Activated CD8-positive, alpha-beta T cell treated with anti-CD3 and anti-CD28 coated beads for 36 hours (primary cell): Measurements from ENCODE around the gene SPRR1A. TPM values are rescaled to one million over a fixed set of nuclear protein-coding genes. Genes with fewer than 3 reads are reported as not detected.

Source experiments
- ATAC-seq: fragments of 200-7000 bp; cut with Tn5 transposase; one replicate; pipeline ENCODE4 v1.10.0; 2021; ENCODE audit warnings: mild to moderate bottlenecking, moderate library complexity
- CTCF ChIA-PET: fragments of 350-600 bp; sonication (Branson Sonifier 250); formaldehyde crosslinking; loops from one replicate; lab custom pipeline; 2021; ENCODE audit warnings: antibody characterized with exemption; lab: Charles Lee
- POLR2A ChIA-PET: fragments of 350-600 bp; sonication (Branson Sonifier 250); formaldehyde crosslinking; loops from one replicate; lab custom pipeline; 2021; ENCODE audit warnings: antibody characterized with exemption; lab: Charles Lee
- DNase-seq: peaks from one replicate; pipeline ENCODE4 v3.0.0-alpha.2; 2020
- H3K27ac Mint-ChIP-seq: one replicate; pipeline ENCODE4 v1.8.0; 2021; ENCODE audit warnings: mild to moderate bottlenecking, mixed read lengths
- H3K27me3 Mint-ChIP-seq: one replicate; pipeline ENCODE4 v1.8.0; 2021; ENCODE audit warnings: mixed read lengths
- H3K36me3 Mint-ChIP-seq: one replicate; pipeline ENCODE4 v1.8.0; 2021; ENCODE audit warnings: low read depth, mixed read lengths
- H3K4me1 Mint-ChIP-seq: one replicate; pipeline ENCODE4 v1.8.0; 2021; ENCODE audit warnings: low read depth, mixed read lengths
- H3K4me3 Mint-ChIP-seq: one replicate; pipeline ENCODE4 v1.8.0; 2021; ENCODE audit warnings: mild to moderate bottlenecking, moderate library complexity, mixed read lengths
- H3K9me3 Mint-ChIP-seq: one replicate; pipeline ENCODE4 v1.8.0; 2021; ENCODE audit warnings: mixed read lengths
- intact Hi-C: fragments of 100-400 bp; cut with micrococcal nuclease; formaldehyde crosslinking; loops from one replicate; pipeline ENCODE4 v1.10.0; 2022
- total RNA-seq, 2 experiments: library from RNA; stranded (reverse); gene quantifications; one replicate each; pipeline ENCODE4 v1.2.3, GENCODE V29; 2021
- TF ChIP-seq, protein P1 (sequence below): fragments of 200-600 bp; IDR thresholded peaks from one replicate; pipeline ENCODE4 v1.8.0; 2022; ENCODE audit warnings: antibody characterized with exemption, mild to moderate bottlenecking

SPRR1A gene
- total RNA-seq, 2 experiments from 2014 or later = not detected

DNA sequence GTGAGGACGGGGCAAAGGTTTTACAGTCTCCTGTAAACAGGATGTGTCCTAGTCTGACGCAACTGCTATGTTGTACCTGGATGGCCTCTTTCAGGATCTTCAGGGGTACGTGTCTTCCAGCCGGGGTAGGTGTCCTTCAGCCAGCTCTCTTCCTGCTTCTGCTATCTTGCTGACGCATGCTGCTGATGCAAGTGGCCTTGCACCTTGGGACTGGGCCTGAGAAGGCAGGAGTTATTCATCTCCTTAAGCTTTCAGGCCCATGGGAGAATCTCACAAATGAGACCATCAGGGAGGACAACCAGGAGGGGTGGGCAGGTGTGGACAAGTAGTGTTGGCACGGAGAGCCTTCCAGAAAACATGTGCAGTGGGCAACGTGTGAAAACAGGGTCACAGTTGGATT is 39.2 kb downstream of the SPRR1A start:
- TF ChIP-seq, protein P1, sequence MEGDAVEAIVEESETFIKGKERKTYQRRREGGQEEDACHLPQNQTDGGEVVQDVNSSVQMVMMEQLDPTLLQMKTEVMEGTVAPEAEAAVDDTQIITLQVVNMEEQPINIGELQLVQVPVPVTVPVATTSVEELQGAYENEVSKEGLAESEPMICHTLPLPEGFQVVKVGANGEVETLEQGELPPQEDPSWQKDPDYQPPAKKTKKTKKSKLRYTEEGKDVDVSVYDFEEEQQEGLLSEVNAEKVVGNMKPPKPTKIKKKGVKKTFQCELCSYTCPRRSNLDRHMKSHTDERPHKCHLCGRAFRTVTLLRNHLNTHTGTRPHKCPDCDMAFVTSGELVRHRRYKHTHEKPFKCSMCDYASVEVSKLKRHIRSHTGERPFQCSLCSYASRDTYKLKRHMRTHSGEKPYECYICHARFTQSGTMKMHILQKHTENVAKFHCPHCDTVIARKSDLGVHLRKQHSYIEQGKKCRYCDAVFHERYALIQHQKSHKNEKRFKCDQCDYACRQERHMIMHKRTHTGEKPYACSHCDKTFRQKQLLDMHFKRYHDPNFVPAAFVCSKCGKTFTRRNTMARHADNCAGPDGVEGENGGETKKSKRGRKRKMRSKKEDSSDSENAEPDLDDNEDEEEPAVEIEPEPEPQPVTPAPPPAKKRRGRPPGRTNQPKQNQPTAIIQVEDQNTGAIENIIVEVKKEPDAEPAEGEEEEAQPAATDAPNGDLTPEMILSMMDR = no peak
- no peak overlapping the region for H3K4me3 Mint-ChIP-seq
- ChIA-PET CTCF (no interaction called here), POLR2A (no interaction called here)
- intact Hi-C loops = no loop called here
- no peak overlapping the region for H3K27ac Mint-ChIP-seq
- no peaks in the 10 kb centered on the region for H3K36me3 Mint-ChIP-seq
- H3K27me3 Mint-ChIP-seq = peaks cover 31% of the 10 kb centered on the region
- DNase-seq (no peak), ATAC-seq (no peak)
- no peaks in the 10 kb centered on the region for H3K4me1 Mint-ChIP-seq
- H3K9me3 Mint-ChIP-seq = no peaks in the 10 kb centered on the region

DNA sequence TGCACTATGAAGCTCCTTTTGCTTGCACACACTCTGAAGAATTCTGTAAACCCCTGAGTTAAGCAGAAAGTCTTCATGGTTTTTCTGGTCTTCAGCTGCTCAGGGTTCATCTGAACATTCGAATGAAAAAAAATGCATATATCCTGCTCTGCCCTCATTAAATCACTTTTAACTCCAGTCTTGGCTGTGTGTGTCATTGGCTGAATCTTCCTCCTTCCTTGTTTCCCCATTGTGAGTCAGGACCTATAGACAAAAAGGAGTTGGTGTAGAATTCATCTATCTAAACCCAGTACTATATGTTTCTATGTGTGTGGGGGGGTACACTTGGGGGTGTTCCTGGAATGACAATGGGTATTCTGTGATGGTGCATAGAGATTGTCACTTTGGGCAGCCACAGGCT is 40.5 kb downstream of the SPRR1A start:
- POLR2A ChIA-PET = no interaction called here
- H3K4me1 Mint-ChIP-seq = no peaks in the 10 kb centered on the region
- DNase-seq = no peak
- no peak for ATAC-seq
- TF ChIP-seq, protein P1 = no peak
- peaks cover 27% of the 10 kb centered on the region for H3K27me3 Mint-ChIP-seq
- CTCF ChIA-PET = no interaction called here
- H3K4me3 Mint-ChIP-seq = no peak overlapping the region
- H3K9me3 Mint-ChIP-seq = no peaks in the 10 kb centered on the region
- intact Hi-C loops = no loop called here
- H3K27ac Mint-ChIP-seq = no peak overlapping the region
- H3K36me3 Mint-ChIP-seq = no peaks in the 10 kb centered on the region

DNA sequence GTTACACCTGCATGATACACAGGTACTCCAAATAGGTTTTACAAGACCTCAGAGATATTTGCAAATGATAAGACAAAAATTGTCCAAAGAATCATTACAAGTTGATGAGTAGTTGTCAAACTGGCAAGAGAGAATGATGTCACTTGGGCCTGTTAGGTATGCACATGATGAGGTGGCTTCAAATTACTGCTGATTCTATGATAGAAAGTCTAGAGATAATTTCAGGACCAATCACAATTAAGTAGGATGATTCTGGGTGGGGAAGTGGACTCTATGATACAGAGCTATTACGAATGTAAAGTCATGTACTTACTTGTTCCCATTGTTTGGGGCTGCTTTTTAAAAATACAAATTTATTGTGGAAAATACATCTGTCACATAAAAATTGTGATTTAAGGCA is 41.9 kb downstream of the SPRR1A start:
- ATAC-seq = no peak
- Mint-ChIP-seq H3K27me3 (peaks cover 23% of the 10 kb centered on the region), H3K4me3 (no peak overlapping the region), H3K27ac (no peak overlapping the region), H3K36me3 (no peaks in the 10 kb centered on the region), H3K9me3 (no peaks in the 10 kb centered on the region), H3K4me1 (no peaks in the 10 kb centered on the region)
- CTCF ChIA-PET = no interaction called here
- TF ChIP-seq, protein P1 = no peak
- POLR2A ChIA-PET = interaction anchor here (0.8 kb wide), 1 partner anchor 206 kb away, joined by 3 read pairs; no protein-coding TSS in a partner anchor
- no peak for DNase-seq
- intact Hi-C loops = no loop called here

DNA sequence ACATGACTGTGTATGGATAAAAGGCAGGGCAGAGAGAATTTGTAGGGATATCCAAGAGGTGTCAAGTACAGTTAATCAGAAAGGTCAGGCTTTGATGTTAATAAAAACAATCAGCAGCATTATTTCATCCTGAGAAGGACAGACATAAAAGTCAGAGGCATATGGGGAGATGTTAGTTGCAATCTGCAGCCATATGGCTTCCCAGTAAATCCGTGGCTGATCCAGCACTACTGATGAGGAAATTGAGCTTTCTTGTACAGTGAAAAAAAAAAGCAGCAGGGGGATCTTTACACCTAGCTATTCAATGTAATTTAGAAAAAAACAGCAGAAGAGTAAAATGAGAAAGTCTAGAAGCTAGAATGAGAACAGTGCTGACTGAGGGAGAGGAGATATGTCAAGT is 44.9 kb downstream of the SPRR1A start:
- H3K27me3 Mint-ChIP-seq = peaks cover 14% of the 10 kb centered on the region
- H3K4me3 Mint-ChIP-seq = no peak overlapping the region
- CTCF ChIA-PET = no interaction called here
- DNase-seq (no peak), ATAC-seq (no peak)
- intact Hi-C loops = no loop called here
- H3K9me3 Mint-ChIP-seq = no peaks in the 10 kb centered on the region
- H3K4me1 Mint-ChIP-seq = no peaks in the 10 kb centered on the region
- no peak overlapping the region for H3K27ac Mint-ChIP-seq
- POLR2A ChIA-PET = no interaction called here
- TF ChIP-seq, protein P1 = no peak
- no peaks in the 10 kb centered on the region for H3K36me3 Mint-ChIP-seq

DNA sequence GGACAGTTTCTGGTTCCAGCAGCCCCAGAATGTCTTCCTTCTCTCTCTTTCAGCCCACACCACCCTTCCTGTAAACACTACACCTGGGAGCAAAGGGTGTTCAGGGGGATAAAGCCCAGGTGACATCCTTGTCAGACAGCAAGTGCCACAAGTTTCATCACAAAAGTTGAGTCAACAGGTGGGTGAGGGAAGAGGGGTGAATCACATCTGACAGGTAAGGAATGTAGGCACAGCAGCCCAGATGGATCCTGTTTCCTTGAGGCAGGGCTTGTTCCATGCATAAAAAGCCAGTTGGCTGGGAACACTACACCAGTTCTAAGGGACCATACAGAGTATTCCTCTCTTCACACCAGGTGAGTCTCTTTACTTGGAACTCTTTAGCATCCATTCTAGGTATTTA is 47.0 kb downstream of the SPRR1A start, which contains the start of gene SPRR1B:
TSS of gene SPRR1B (plus strand) at position 309 of the 400 bp plus-strand sequence. CDS start 1,143 bp downstream, outside the sequence.
- ChIA-PET POLR2A (no interaction called here), CTCF (no interaction called here)
- Mint-ChIP-seq H3K4me1 (no peaks in the 10 kb centered on the region), H3K27ac (no peak within 1 kb of the TSS), H3K36me3 (no peaks in the 10 kb centered on the region), H3K9me3 (no peaks in the 10 kb centered on the region), H3K4me3 (no peak within 1 kb of the TSS), H3K27me3 (peaks cover 16% of the 10 kb centered on the region)
- TF ChIP-seq, protein P1 = no peak
- ATAC-seq (no peak), DNase-seq (no peak)
- intact Hi-C loops = no loop called here
